Ectodermal cell (in vitro differentiated cells): ENCODE results near the gene PGM5.

ENCODE experiments used
- H3K27ac ChIP-seq: 2 replicates; pipeline ENCODE4 v1.7.0; 2013; ENCODE audit warnings: mild to moderate bottlenecking, low read depth, low read length; ENCODE audit not compliant: insufficient read depth, poor library complexity, severe bottlenecking
- H3K27me3 ChIP-seq: 2 replicates; pipeline ENCODE4 v1.7.0; 2013; ENCODE audit warnings: mild to moderate bottlenecking, low read length; ENCODE audit not compliant: insufficient read depth, control insufficient read depth, poor library complexity, severe bottlenecking
- H3K36me3 ChIP-seq: one replicate; pipeline ENCODE4 v1.7.0; 2013; ENCODE audit warnings: low read length; ENCODE audit not compliant: control insufficient read depth, insufficient read depth
- H3K4me1 ChIP-seq: one replicate; pipeline ENCODE4 v1.7.0; 2013; ENCODE audit warnings: low read length; ENCODE audit not compliant: control insufficient read depth, insufficient read depth
- H3K4me3 ChIP-seq: 2 replicates; pipeline ENCODE4 v1.7.0; 2013; ENCODE audit warnings: low read depth, low read length, control low read depth; ENCODE audit not compliant: insufficient read depth
- H3K9me3 ChIP-seq: 2 replicates; pipeline ENCODE4 v1.7.0; 2013; ENCODE audit warnings: mild to moderate bottlenecking, low read length, moderate library complexity; ENCODE audit not compliant: control insufficient read depth
- WGBS, 2 experiments: methylation state at CpG; one replicate each; pipeline ENCODE4 v1.1.7; 2013; ENCODE audit warnings: missing lambda C conversion rate in 2 of 2; 5-methylcytosine and 5-hydroxymethylcytosine counted together

PGM5 gene

GRCh38 chr9:68506551-68506950 lies 150.1 kb downstream of the PGM5 start:
- no peak overlapping the region for H3K4me3 ChIP-seq
- 83% methylated on average over 1 of the region's 1 CpG; no CpG with 5 or more reads in 1 of the 2 experiments for WGBS, 2 experiments
- no peak overlapping the region for H3K27ac ChIP-seq
- H3K9me3 ChIP-seq, result no peaks in the 10 kb centered on the region
- H3K4me1 ChIP-seq, result peaks cover 4% of the 10 kb centered on the region
- H3K36me3 ChIP-seq, result no peaks in the 10 kb centered on the region
- peaks cover 94% of the 10 kb centered on the region for H3K27me3 ChIP-seq

GRCh38 chr9:68507130-68507805 lies 150.9 kb downstream of the PGM5 start:
- Histone ChIP-seq H3K27me3 (peaks cover 94% of the 10 kb centered on the region), H3K27ac (no peak overlapping the region), H3K36me3 (no peaks in the 10 kb centered on the region), H3K9me3 (no peaks in the 10 kb centered on the region), H3K4me1 (peaks cover 4% of the 10 kb centered on the region), H3K4me3 (no peak overlapping the region)
- WGBS, 2 experiments, result 42% methylated on average over 6 to 7 of the region's 7 CpGs

- no peak overlapping the region for H3K4me3 ChIP-seq
- no peaks in the 10 kb centered on the region for H3K9me3 ChIP-seq
- H3K4me1 ChIP-seq, result peaks cover 4% of the 10 kb centered on the region
- no peak overlapping the region for H3K27ac ChIP-seq
- 37 to 47% methylated on average over 2 of the region's 2 CpGs for WGBS, 2 experiments
- H3K27me3 ChIP-seq, result peaks cover 94% of the 10 kb centered on the region
- no peaks in the 10 kb centered on the region for H3K36me3 ChIP-seq
Measured at GRCh38 chr9:68507806-68508145, 151.4 kb downstream of the PGM5 start.

- peaks cover 4% of the 10 kb centered on the region for H3K4me1 ChIP-seq
- 64 to 66% methylated on average over 2 of the region's 2 CpGs for WGBS, 2 experiments
- H3K9me3 ChIP-seq, result no peaks in the 10 kb centered on the region
- no peak overlapping the region for H3K4me3 ChIP-seq
- H3K36me3 ChIP-seq, result no peaks in the 10 kb centered on the region
- H3K27ac ChIP-seq, result no peak overlapping the region
- H3K27me3 ChIP-seq, result peaks cover 94% of the 10 kb centered on the region
Measured at GRCh38 chr9:68508547-68508946, 152.1 kb downstream of the PGM5 start.

GRCh38 chr9:68509689-68510088 lies 153.3 kb downstream of the PGM5 start:
- peaks cover 4% of the 10 kb centered on the region for H3K4me1 ChIP-seq
- peaks cover 94% of the 10 kb centered on the region for H3K27me3 ChIP-seq
- H3K9me3 ChIP-seq, result no peaks in the 10 kb centered on the region
- no peak overlapping the region for H3K27ac ChIP-seq
- H3K4me3 ChIP-seq, result no peak overlapping the region
- no peaks in the 10 kb centered on the region for H3K36me3 ChIP-seq

- H3K36me3 ChIP-seq, result no peaks in the 10 kb centered on the region
- H3K4me1 ChIP-seq, result peaks cover 4% of the 10 kb centered on the region
- H3K27me3 ChIP-seq, result peaks cover 76% of the 10 kb centered on the region
- no peaks in the 10 kb centered on the region for H3K9me3 ChIP-seq
- no peak overlapping the region for H3K27ac ChIP-seq
- H3K4me3 ChIP-seq, result no peak overlapping the region
- 47% methylated on average over 3 of the region's 3 CpGs for WGBS, 2 experiments
Measured at GRCh38 chr9:68513385-68513784, 157.0 kb downstream of the PGM5 start.

GRCh38 chr9:68513981-68514380 lies 157.6 kb downstream of the PGM5 start:
- Histone ChIP-seq H3K4me1 (peaks cover 4% of the 10 kb centered on the region), H3K9me3 (no peaks in the 10 kb centered on the region), H3K36me3 (no peaks in the 10 kb centered on the region), H3K27me3 (peaks cover 70% of the 10 kb centered on the region), H3K27ac (no peak overlapping the region), H3K4me3 (no peak overlapping the region)
- 81 to 83% methylated on average over 4 of the region's 4 CpGs for WGBS, 2 experiments

GRCh38 chr9:68515326-68516017 lies 159.1 kb downstream of the PGM5 start:
- Histone ChIP-seq H3K36me3 (no peaks in the 10 kb centered on the region), H3K4me1 (no peaks in the 10 kb centered on the region), H3K4me3 (no peak overlapping the region), H3K27ac (no peak overlapping the region), H3K9me3 (no peaks in the 10 kb centered on the region), H3K27me3 (peaks cover 63% of the 10 kb centered on the region)
- 87 to 91% methylated on average over 3 of the region's 4 CpGs for WGBS, 2 experiments

GRCh38 chr9:68522131-68522530 lies 165.7 kb downstream of the PGM5 start:
- Histone ChIP-seq H3K27me3 (peaks cover 45% of the 10 kb centered on the region), H3K4me1 (no peaks in the 10 kb centered on the region), H3K36me3 (no peaks in the 10 kb centered on the region), H3K27ac (no peak overlapping the region), H3K4me3 (no peak overlapping the region), H3K9me3 (no peaks in the 10 kb centered on the region)
- WGBS, 2 experiments, result 65 to 69% methylated on average over 4 of the region's 4 CpGs

GRCh38 chr9:68522954-68523353 lies 166.5 kb downstream of the PGM5 start:
- Histone ChIP-seq H3K27ac (no peak overlapping the region), H3K4me3 (no peak overlapping the region), H3K36me3 (no peaks in the 10 kb centered on the region), H3K4me1 (no peaks in the 10 kb centered on the region), H3K27me3 (peaks cover 53% of the 10 kb centered on the region), H3K9me3 (no peaks in the 10 kb centered on the region)
- WGBS, 2 experiments, result 85 to 86% methylated on average over 3 of the region's 3 CpGs
